ENCODE results near the gene DOCK6. TPM values are rescaled to one million over a fixed set of nuclear protein-coding genes. Genes with fewer than 3 reads are reported as not detected.
"Not testable (repeated sequence)": the region's sequence is repeated elsewhere in the genome, so short reads cannot be mapped to it uniquely, and the experiment has no call there.

DOCK6 gene
- total and polyA plus RNA-seq, 7 donors = 8.8 to 40.5 (median 20.2) TPM

DNA sequence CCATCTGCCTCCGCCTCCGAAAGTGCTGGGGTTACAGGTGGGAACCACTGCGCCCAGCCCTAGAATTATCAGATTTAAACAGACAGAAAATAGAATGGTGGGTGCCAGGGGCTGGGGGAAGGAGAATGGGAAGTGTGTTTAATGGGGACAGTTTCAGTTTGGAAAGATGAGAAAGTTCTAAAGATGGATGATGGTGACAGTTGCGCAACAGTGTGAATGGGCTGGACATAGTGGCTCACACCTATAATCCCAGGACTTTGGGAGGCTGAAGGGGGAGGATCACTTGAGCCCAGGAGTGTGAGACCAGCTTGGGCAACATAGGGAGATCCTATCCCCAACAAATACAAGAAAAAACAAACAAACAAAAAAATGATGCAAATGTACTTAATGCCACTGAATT is 80.8 kb downstream of the DOCK6 start:
- DNase-seq = no peak
- Histone ChIP-seq H3K9me3 (no peaks in the 10 kb centered on the region), H3K27me3 (no peaks in the 10 kb centered on the region), H3K4me3 (no peak overlapping the region), H3K27ac (peak overlapping the region; percentile 91 to 98 (median 94)), H3K4me1 (peaks cover 4 to 80% (median 73%) of the 10 kb centered on the region in 4 donors), H3K36me3 (peaks cover 31 to 70% (median 57%) of the 10 kb centered on the region in 4 donors)
- 95% methylated on average over 4 of the region's 4 CpGs for WGBS, 2 donors
- TF ChIP-seq CTCF (IDR thresholded peaks at IDR 0.05) (no peak), POLR2A (IDR thresholded peaks at IDR 0.05) (no peak), POLR2AphosphoS5 (IDR thresholded peaks at IDR 0.05) (no peak), EP300 (IDR thresholded peaks at IDR 0.05) (no peak)
- intact Hi-C loops (cut with DNase I) = no loop called here

DNA sequence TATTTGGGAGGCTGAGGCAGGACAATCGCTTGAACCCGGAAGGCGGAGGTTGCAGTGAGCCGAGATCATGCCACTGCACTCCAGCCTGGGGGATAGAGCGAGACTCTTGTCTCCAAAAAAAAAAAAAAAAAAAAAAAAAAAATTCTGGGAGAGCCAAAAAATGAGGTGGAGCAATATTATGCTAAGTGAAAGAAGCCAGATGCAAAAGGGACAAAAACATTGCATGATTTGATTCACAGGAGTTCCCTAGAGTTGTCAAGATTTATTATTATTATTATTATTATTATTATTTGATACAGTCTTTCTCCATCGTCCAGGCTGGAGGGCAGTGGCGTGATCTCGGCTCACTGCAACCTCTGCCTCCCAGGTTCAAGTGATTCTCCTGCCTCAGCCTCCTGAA is 81.3 kb downstream of the DOCK6 start:
- Histone ChIP-seq H3K4me1 (peaks cover 4 to 75% (median 68%) of the 10 kb centered on the region in 4 donors), H3K4me3 (peak overlapping the region in 1 of 4 donors; percentile 10), H3K27ac (peak overlapping the region; percentile 91 to 98 (median 94)), H3K36me3 (peaks cover 36 to 70% (median 57%) of the 10 kb centered on the region in 4 donors)
- TF ChIP-seq POLR2AphosphoS5 (IDR thresholded peaks at IDR 0.05) (peak in 3 of 4 donors; percentile 23 to 80 (median 47)), EP300 (IDR thresholded peaks at IDR 0.05) (peak in 1 of 4 donors; percentile 20)
- DNase-seq; intact Hi-C loops (cut with DNase I); H3K27me3 ChIP-seq; H3K9me3 ChIP-seq: not testable (repeated sequence)
- WGBS, 2 donors = 83 to 91% methylated on average over 8 of the region's 8 CpGs

DNA sequence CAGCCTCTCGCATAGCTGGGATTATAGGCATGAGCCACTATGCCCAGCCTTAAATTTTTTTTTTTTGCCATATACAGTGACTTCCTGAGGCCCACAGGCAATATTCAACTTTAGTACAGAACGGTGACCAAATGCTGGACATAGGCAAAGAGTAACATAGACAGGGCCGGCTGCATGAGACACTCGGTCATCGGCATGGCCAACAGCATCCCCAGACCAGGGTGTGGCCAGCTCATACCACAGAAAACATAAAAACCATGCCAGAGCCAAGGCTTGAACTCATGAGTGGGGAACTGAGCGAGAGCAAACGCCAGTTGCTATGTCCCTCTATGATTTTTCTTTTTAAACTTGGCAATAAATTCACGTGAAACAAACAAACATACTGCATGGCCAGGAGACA is 82.0 kb downstream of the DOCK6 start:
- intact Hi-C loops (cut with DNase I) = no loop called here
- H3K27me3 ChIP-seq = no peaks in the 10 kb centered on the region
- TF ChIP-seq POLR2A (IDR thresholded peaks at IDR 0.05) (no peak), POLR2AphosphoS5 (IDR thresholded peaks at IDR 0.05) (no peak), CTCF (IDR thresholded peaks at IDR 0.05) (no peak), EP300 (IDR thresholded peaks at IDR 0.05) (no peak)
- peaks cover 4 to 68% (median 61%) of the 10 kb centered on the region in 4 donors for H3K4me1 ChIP-seq
- H3K9me3 ChIP-seq = no peaks in the 10 kb centered on the region
- 72 to 78% methylated on average over 8 of the region's 8 CpGs for WGBS, 2 donors
- peak overlapping the region in 1 of 4 donors; percentile 10 for H3K4me3 ChIP-seq
- no peak for DNase-seq
- peak overlapping the region; percentile 91 to 98 (median 94) for H3K27ac ChIP-seq
- H3K36me3 ChIP-seq = peaks cover 36 to 70% (median 59%) of the 10 kb centered on the region in 4 donors

GRCh38 chr19:11179716-11180297 is 82.5 kb downstream of the DOCK6 start:
- H3K27ac ChIP-seq = peak overlapping the region; percentile 91 to 98 (median 94)
- DNase-seq = no peak
- H3K4me3 ChIP-seq = peak overlapping the region in 1 of 4 donors; percentile 10
- 46 to 49% methylated on average over 11 of the region's 11 CpGs for WGBS, 2 donors
- H3K4me1 ChIP-seq = peaks cover 4 to 63% (median 56%) of the 10 kb centered on the region in 4 donors
- no peaks in the 10 kb centered on the region for H3K27me3 ChIP-seq
- H3K9me3 ChIP-seq = no peaks in the 10 kb centered on the region
- intact Hi-C loops (cut with DNase I) = no loop called here
- peaks cover 32 to 72% (median 58%) of the 10 kb centered on the region in 4 donors for H3K36me3 ChIP-seq
- no peak for TF ChIP-seq EP300 (IDR thresholded peaks at IDR 0.05)
- no peak for TF ChIP-seq POLR2A (IDR thresholded peaks at IDR 0.05)
- TF ChIP-seq POLR2AphosphoS5 (IDR thresholded peaks at IDR 0.05) = no peak
- TF ChIP-seq CTCF (IDR thresholded peaks at IDR 0.05) = no peak

DNA sequence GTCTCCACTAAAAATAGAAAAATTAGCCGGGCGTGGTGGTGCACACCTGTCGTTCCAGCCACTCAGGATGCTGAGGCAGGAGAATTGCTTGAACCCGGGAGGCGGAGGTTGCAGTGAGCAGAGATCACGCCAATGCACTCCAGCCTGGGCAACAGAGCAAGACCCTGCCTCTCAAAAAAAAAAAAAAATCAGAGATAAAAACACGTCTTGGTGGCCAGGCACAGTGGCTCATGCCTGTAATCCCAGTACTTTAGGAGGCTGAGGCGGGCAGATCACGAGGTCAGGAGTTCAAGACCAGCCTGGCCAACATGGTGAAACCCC is 83.2 kb downstream of the DOCK6 start:
- H3K9me3 ChIP-seq; DNase-seq; H3K4me3 ChIP-seq; intact Hi-C loops (cut with DNase I); H3K27me3 ChIP-seq: not testable (repeated sequence)
- WGBS, 2 donors = 76 to 85% methylated on average over 9 of the region's 9 CpGs
- Histone ChIP-seq H3K27ac (peak overlapping the region; percentile 91 to 98 (median 94)), H3K4me1 (peaks cover 3 to 56% (median 49%) of the 10 kb centered on the region in 4 donors), H3K36me3 (peaks cover 33 to 72% (median 64%) of the 10 kb centered on the region in 4 donors)

All from sigmoid colon (tissue), 7 donors.